Stimulated activated CD8-positive, alpha-beta memory T cell treated with anti-CD3 and anti-CD28 coated beads, Interleukin-4, amount 100 ng/mL, for 1 hour (primary cell): ENCODE data around the gene PKNOX2.

Experiments
- DNase-seq, 2 donors: peaks; one replicate each; pipeline ENCODE4 v3.0.0-alpha.2; 2020; ENCODE audit warnings: low read depth in 2 of 2, low spot score in 1 of 2

Gene PKNOX2

DNA sequence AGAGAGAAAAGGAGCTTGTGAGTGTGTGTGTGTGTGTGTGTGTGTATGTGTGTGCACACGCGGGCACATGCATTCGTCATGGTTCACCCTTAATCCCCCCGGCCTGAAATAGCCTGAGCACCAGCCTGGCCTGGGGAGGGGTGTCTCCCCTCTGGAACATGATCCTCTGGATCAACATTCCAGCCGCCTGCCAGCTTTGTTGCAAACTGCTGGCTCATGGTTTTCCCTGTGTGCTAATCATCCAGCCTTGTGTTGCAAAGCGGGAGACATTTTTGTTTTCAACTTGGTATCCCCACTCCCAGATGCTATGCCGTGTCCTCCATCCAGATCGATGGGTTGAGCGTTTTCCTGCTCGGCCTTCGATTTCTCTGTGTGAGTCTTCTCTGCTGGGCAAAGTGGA is 237.2 kb downstream of the PKNOX2 start:
- DNase-seq = no peak

DNA sequence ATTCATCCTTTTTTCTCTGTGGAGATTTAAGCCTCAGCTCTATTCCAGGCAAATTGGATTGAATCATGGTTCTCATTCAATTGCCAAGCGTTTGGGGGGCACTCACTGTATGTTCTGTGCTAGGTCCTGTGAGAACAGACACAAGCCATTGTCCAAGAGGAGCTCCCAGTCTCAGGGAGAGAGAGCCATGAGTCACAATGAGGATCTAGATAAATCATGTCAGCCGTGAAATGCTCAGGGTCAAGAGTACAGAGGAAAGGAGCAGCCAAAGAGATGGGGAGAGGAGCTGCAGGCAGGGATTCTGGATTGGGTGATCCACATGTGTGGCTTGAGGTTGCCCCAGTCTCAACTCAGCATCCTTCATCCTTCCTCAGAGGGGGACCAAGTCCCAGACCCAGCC is 237.9 kb downstream of the PKNOX2 start:
- no peak for DNase-seq

DNA sequence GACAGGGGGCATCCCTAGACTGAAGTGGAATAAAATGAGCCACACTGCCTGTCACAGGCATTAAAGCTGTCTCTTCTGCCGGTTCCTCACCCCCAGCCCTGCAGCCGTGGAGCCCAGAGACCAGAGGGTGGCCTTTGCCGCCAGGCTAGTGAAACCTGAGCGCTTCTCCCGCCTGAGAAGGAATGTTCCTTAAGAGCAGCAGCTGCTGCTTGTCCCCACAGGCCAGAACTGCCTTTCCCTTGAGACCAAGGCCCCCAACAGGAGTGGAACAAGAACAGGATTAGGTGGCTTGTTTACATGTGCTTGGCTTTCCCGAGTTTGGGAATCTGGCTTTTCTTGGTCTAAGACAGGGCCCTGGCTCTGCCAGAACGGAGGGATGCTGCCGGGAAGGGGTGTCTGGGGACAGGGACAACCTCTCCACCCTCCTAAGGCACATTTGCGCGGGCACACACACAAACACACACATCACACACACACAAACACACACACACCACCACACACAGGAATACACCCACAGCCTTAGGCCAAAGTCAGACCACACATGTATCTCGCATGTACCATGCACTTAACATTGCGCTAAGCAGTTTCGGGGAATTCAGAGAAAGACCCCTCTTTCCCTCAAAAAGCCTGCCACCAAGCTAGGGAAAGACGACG is 239.7 kb downstream of the PKNOX2 start:
- no peak for DNase-seq

DNA sequence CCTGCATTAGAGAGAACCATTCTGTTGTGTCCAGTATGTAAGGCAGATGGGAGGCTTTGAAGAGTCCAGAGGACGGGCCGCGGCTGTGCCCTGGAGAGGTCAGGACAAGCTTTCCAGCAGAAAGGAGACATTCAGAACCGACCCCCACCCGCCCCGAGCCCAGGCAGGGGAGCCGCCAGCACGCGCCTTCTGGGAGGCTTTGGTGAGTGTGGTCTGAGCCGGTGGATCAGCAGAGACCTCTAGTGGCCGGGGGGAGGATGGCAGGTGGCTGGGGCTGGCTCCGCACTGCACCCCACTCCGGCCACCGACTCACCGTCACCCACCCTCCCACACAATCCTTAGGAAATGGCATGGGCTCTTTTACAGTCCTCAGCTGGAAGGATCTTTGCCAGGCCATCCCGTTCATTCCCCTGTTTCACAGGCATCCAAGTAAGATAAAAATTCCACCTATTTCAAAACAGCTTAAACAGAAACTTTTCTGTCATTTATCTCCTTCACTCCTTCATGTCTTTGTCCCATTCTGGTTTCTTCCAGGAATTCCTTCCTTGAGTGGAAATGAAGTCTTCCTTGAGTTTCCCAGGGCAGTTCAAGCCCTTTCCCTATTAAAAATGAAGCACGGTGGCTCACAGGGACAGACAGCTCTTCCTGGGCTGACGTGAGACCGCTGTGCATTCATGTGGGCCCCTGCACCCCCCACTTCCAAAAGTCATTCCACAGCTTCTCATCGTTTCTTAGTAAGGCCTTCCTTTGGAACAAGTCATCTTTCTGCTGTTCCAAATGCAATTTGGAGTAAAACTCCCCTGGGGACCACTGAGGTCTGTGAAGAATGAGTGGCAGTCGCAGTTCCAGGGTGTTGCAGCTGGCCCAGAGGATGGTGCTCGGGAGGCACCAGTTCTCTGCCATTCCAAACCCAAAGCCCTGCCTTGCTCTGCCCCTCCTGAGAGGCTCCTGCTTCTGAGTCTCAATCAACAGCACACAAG is 240.6 kb downstream of the PKNOX2 start:
- DNase-seq = peak; percentile 28 to 43

DNA sequence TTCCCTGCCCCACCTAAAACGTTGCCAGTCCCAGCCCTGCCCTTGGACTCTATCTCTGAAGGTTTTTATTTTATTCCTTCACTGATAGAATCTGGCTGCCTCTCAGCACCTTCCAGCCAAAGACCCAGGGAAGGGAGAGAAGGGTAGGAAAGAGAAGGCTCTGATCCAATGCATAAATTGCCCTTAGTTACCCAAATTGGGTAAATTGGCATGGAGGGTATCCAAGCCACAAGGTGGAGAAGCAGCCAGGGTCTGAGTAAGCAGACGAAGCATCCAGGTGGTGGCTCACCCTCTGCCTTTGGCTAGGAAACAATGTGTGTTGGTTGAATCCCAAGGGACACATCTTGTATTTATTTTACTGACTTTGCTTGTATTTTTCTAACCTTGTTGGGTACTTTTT is 242.5 kb downstream of the PKNOX2 start:
- DNase-seq = no peak

DNA sequence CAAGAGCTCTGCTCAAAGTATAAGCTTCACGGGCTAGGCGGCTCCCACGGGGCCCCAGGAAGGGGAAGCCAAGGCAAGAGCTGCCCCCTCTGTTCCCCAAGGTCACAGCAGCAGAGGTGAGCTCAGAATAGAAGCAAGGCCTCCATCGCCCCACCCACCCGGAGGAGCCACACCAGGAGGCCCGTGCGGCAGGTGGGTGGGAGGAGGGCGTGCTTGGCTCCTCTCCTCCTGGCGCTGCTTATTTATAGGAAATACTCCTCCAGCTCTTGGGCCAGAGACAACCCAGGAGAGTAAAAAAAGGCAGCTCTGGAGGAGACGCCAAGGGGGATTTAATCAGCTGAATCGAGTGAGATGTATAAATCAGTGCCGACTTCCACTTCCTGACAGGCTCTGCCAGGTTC is 243.8 kb downstream of the PKNOX2 start:
- DNase-seq = no peak

DNA sequence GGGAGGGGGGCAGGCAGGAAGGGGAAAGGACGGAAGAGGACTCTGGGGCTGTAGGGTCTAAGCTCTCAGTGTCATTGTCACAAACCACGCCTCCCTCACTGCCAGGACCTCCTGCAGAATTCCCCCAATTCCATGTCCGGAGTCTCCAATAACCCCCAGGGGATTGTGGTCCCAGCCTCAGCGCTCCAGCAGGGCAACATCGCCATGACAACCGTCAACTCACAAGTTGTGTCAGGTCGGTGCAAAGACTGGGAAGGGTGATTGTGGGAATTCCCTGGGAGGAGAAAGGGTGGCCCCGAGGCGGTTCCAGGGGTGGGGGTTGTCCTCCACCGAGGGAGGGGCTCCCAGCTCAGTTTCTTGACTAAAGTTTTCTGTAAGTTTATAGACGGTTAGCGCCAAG is 245.5 kb downstream of the PKNOX2 start:
- no peak for DNase-seq

DNA sequence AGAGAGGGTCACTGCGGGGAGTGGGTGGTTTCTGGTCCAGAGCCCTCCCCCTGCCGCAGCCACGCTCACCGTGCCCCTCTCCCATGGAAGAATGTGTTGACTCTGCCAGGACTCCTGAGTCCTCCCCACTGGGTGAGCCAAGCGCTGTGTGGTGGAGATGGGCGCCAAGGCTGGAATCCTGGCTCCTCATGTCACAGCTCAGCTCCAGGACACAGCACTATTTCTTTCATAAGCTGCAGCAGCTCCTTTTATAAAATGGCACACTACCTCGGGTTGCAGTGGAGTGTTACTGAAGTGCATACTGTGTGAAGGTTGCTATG is 247.6 kb downstream of the PKNOX2 start:
- no peak for DNase-seq

DNA sequence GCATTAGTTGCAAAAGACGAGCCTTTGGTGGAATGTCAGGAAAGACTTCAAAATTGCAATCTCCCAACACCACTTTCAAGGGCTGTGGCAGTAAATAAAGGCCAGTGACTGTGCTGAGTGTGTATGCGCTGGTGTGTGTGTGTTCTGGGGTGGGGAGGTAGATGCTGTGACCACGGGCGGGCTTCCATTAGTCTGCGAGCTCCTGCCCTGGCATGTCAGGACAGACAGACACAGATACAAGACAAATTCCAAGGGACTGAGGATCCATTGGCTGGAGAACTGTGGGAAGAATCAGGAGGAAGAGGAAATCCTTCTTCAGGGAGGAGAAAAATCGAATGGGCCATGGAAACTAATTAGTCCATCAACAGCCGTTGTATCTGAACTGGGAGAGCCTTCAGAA is 248.0 kb downstream of the PKNOX2 start:
- no peak for DNase-seq

DNA sequence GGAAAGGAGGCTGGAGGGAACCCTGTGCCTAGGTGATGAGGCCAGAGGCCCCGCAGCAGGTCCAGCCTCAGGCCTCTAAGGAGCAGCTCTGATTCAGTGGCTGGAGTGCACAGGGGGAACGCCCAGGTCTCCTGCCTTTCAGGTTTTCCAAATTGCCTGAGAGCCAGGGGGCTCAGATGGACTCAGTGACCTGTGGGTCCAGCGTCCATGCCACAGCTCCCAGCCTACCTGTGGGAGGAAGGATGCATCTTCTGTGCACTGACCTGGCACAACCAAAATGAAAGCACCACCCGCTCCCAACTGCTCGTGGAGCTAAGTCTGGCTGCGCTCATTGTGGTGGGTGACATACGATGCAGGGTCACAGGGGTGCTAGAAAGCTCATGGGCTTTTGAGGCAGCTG is 248.7 kb downstream of the PKNOX2 start:
- DNase-seq = no peak

DNA sequence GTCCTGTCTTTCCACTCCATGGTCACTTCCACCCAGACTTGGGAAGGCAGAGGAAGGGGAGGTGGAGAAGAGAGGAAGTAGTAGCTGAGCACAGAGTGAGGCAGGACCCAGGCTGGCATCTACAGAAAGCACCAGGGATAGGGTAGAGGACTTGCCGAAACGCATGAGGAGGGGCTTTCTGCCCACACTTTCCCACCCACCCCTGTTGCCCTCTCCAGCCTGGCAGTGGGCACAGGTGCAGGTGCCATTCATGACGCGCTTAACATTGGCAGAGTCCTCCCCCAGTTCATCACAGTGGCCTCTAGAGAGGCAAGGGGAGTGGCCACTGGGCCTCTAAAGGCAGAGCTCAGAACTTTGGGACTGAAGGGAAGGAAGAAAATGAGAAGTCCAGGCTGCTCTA is 249.6 kb downstream of the PKNOX2 start:
- DNase-seq = no peak

DNA sequence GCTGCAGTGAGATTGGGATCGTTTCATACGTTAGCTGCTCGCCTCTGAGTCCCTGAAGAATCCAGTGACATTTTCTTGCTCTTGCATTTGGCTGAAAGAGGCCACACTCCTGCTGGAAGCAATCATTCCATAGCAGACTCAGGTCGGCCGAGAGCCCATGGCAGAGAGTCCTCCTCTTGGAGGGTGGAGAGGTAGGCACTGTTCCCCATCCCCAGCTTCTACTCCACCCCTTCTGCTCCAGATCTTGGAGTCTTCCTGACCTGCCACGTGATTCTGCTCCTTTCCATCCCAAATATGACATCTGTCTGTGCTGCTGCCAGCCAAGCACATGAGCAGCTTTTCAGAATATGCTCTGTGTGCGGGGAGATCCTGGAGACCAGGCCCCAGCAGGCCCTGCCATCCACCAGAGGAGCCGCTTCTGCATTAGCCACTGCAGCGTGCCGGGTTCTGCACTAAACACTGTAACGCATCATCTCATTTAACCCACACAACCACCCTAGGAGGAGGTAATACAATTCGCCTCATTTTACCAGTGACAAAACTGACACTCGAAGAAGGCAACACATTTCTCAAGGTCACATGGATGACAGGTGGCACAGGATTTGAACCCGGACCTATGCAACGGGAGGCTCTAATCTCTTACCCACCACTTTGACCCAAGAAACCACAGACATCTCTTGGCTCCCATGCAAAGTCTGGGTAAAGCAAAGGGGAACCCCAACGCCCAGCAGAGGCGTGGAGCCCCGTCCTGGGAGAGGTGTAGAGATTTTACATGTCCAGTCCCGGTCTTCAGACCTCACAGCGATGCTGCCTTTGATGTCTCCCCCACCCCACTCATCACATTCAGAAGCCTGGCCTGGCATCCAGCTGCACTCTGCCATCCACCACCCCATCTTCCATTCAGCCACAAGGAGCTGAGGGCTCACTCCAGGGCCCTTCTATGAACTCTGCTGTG is 252.7 kb downstream of the PKNOX2 start:
- no peak for DNase-seq

DNA sequence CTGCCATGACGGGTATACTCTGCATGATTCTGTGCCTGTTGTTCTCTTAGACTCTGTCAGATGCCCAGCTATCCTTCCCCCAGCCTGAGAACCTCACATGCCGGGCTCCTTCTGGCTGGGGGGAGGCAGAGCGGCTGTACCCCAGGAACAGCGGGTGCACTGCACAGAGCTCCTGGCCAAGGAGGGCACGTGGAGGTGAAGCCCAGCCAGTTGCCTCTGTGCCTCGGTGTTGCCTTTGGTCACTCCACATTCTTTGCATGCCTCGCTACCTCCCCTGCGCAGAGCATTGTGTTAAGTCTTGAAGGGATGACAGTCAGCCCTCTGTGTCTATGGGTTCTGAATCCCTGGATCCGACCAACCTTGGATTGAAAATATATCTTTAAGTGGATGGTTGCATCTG is 253.8 kb downstream of the PKNOX2 start:
- DNase-seq = no peak

DNA sequence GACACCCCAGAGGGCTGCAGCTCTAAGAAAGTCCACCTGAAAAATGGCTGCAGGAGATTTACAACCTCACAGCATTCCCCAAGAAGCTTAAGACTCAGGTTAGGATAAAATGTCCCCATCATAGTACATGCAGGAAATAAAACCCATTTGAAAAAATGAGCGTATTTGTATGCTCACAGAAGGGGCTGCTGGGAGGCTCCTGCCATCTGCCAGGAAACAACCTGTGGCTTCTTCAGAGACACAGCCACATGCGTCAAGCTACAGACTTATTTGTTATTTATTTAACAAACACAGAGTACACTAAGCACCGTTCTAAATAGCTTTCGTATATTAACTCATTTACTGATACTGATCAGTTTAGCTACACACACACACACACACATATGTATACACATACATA is 258.1 kb downstream of the PKNOX2 start:
- DNase-seq = no peak

DNA sequence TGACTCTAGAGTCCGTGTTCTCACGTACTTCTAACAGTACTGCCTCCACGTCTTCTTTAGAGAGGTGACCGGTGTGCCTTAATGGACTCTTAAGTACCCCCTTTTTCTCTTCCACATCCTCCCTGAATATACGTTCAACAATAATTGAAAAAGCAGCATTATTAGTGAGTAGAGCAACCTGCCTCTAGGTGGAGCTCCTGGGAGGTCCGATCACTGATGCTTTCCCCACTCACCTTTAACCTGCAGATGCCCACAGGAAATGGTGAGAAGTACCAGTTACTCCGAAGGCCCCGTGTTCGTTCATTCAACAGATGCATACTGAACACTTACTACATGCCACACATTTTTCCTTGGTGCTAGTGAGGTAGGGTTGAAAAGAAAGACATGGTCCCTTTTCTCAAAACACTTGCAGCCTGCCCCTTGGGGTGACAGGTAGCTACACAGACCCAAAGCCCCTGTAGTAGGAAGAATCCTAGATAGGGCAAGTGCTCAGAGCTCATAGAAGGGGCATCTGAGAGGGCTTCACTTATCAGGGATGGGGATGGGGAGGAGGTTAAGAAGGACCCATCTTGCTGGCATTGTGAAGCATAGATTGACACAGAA is 258.8 kb downstream of the PKNOX2 start:
- DNase-seq = no peak

DNA sequence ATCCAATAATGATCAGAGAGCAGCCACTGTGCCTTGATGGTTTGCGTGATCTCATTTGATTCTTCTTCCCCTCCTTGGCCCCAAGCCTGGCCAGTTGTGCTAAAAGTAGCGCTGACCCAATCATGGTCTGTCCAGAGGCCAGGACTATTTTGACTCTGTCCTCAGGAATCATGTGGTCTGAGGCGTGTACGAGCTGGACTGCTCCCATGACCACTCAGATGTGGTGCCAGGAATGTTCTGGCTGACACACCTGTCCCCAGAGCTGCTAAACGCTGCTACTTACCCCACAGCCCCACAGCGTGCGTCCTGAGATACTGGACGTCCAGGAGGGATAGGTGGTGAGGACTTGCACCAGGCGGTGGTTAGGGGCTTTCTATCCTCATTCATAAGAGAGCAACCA is 261.1 kb downstream of the PKNOX2 start:
- DNase-seq = no peak

DNA sequence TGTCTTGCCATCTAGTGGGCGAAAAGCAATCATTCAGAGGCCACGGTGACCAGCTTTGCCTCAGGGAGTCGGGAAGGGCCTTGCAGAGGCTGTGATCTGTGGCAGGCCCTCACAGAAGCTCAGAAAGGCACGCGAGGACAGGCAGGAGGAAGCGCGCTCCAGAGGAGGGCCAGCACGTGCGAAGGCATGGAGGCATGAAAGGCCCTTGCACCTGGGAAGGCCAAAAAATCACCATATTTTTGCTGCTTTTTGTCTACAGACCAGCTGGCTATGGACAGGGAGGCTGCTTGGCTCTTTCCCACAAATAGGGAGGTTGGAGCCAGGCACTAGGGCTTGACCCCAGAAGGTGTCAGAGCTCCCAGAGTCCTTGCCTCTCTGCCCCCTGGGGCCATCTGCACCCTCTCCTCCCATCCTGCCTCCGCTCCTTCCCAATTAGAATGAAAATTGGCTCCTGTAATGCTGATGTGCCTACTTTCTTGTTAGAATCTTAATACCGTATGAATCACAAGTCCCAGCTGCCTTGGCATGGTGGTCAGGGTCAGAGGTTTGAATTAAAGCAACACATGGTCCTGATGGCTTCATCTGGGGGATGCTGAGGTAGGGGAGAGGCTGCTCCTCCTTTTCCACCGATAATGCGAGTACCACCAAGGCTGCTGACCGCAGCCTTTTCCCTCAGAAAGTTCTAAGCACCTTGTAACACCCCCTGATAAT is 262.4 kb downstream of the PKNOX2 start:
- DNase-seq = no peak

DNA sequence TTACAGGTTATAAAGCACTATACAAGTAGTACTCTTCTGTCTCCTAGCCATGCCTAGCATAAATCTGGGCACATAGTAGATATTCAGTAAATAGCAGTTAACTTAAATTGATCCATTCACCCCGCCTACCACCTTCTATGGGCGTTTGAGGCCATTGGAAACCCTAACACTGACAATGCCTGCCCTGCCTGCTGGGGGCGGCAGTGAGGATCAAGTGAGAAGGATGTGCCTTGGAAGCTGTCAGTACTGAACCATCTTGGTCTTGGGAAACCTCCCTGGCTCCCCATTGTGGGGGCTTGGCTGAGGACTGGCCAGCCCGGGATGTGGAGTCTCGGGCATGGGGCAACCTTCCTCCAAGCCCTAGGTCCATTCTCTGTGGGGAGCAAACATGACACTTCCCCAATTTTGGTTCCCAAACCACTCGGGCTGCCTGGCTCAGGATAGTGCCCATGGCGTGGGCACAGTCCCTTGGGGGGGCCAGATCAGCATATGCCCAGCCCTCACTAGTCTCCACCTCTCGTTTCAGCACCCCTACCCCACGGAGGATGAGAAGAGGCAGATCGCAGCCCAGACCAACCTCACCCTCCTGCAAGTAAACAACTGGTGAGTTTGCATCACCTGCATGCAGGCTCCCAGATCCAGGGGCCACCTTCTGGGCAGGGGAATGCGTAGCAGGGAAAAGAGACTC is 264.1 kb downstream of the PKNOX2 start:
- DNase-seq = no peak

DNA sequence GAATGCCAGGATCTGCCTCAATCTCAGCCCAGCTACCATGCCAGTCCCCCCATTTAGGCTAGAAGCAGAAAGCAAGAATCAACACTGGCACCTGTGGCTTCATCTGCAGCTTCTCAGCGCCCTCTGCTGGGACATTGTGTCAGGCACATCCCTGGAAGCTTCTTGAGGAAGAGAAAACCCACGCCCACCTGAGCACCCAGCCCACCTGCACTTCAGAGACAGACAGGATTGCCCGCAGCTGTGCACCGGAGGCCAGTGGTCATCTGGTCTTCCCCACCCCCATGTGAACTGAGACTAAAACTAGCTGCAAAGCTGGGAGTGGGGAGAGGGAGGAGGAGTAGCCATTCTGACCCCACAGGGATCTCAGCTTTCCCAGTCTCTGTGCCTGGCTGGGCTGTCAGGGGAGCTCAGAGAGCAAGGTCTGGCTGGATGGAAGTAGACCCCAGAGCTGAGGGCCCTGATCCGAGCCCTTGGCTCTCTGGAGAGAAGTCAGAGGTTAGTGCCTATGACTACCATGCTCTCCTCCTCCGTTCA is 264.7 kb downstream of the PKNOX2 start:
- no peak for DNase-seq
